ENCODE results near the gene KCNJ6. TPM values are rescaled to one million over a fixed set of nuclear protein-coding genes. Genes with fewer than 3 reads are reported as not detected.

Gene KCNJ6
- total and polyA plus RNA-seq, 4 experiments from 2014 or later: not detected

- Mint-ChIP-seq H3K27me3 (peaks cover 11 to 17% of the 10 kb centered on the region in 2 donors), H3K9me3 (peaks cover 0 to 2% (median 0%) of the 10 kb centered on the region in 8 donors), H3K36me3 (no peaks in the 10 kb centered on the region), H3K4me3 (no peak overlapping the region), H3K4me1 (no peaks in the 10 kb centered on the region), H3K27ac (no peak overlapping the region)
- no peak overlapping the region for H3K27ac ChIP-seq (ENCODE audit: low read depth, low read length)
- ChIA-PET CTCF (ENCODE audit: partially characterized antibody) (interaction anchor here (1.6 kb wide), 1 partner anchor 38 kb away, joined by 3 read pairs; no protein-coding TSS in a partner anchor), POLR2A (ENCODE audit: partially characterized antibody) (no interaction called here)
- no peaks in the 10 kb centered on the region for H3K36me3 ChIP-seq (ENCODE audit: insufficient read depth, low read length)
- intact Hi-C loops (cut with micrococcal nuclease): no loop called here
- no peaks in the 10 kb centered on the region for H3K9me3 ChIP-seq (ENCODE audit: control insufficient read depth in 1 of 2, low read length in 2 of 2)
- no peak for DNase-seq
- H3K4me1 ChIP-seq (ENCODE audit: insufficient read depth, low read length): no peaks in the 10 kb centered on the region
- H3K4me3 ChIP-seq (ENCODE audit: low read length in 2 of 2): no peak overlapping the region
- H3K27me3 ChIP-seq (ENCODE audit: insufficient read depth, low read length): no peaks in the 10 kb centered on the region
These were observed 314.3 kb downstream of the KCNJ6 start for GRCh38 chr21:37601915-37602314.

GRCh38 chr21:37601027-37601426 lies 315.2 kb downstream of the KCNJ6 start:
- no peak for DNase-seq
- Histone ChIP-seq H3K27ac (ENCODE audit: low read depth, low read length) (no peak overlapping the region), H3K36me3 (ENCODE audit: insufficient read depth, low read length) (no peaks in the 10 kb centered on the region), H3K4me3 (ENCODE audit: low read length in 2 of 2) (no peak overlapping the region), H3K27me3 (ENCODE audit: insufficient read depth, low read length) (no peaks in the 10 kb centered on the region), H3K4me1 (ENCODE audit: insufficient read depth, low read length) (no peaks in the 10 kb centered on the region), H3K9me3 (ENCODE audit: control insufficient read depth in 1 of 2, low read length in 2 of 2) (no peaks in the 10 kb centered on the region)
- H3K36me3 Mint-ChIP-seq: no peaks in the 10 kb centered on the region
- peaks cover 2 to 8% of the 10 kb centered on the region in 2 donors for H3K27me3 Mint-ChIP-seq
- POLR2A ChIA-PET (ENCODE audit: partially characterized antibody): no interaction called here
- no peak overlapping the region for H3K4me3 Mint-ChIP-seq
- CTCF ChIA-PET (ENCODE audit: partially characterized antibody): no interaction called here
- no peak overlapping the region for H3K27ac Mint-ChIP-seq
- peaks cover 0 to 2% (median 0%) of the 10 kb centered on the region in 8 donors for H3K9me3 Mint-ChIP-seq
- no peaks in the 10 kb centered on the region for H3K4me1 Mint-ChIP-seq
- intact Hi-C loops (cut with micrococcal nuclease): no loop called here

- H3K27ac Mint-ChIP-seq: no peak overlapping the region
- no peaks in the 10 kb centered on the region for H3K36me3 Mint-ChIP-seq
- H3K27me3 ChIP-seq (ENCODE audit: insufficient read depth, low read length): no peaks in the 10 kb centered on the region
- peaks cover 2 to 9% of the 10 kb centered on the region in 2 donors for H3K27me3 Mint-ChIP-seq
- H3K9me3 ChIP-seq (ENCODE audit: control insufficient read depth in 1 of 2, low read length in 2 of 2): no peaks in the 10 kb centered on the region
- no peaks in the 10 kb centered on the region for H3K36me3 ChIP-seq (ENCODE audit: insufficient read depth, low read length)
- DNase-seq: no peak
- no peaks in the 10 kb centered on the region for H3K4me1 ChIP-seq (ENCODE audit: insufficient read depth, low read length)
- no peak overlapping the region for H3K27ac ChIP-seq (ENCODE audit: low read depth, low read length)
- no peak overlapping the region for H3K4me3 ChIP-seq (ENCODE audit: low read length in 2 of 2)
- H3K4me1 Mint-ChIP-seq: no peaks in the 10 kb centered on the region
- ChIA-PET CTCF (ENCODE audit: partially characterized antibody) (no interaction called here), POLR2A (ENCODE audit: partially characterized antibody) (no interaction called here)
- H3K9me3 Mint-ChIP-seq: peaks cover 0 to 3% (median 0%) of the 10 kb centered on the region in 8 donors
- intact Hi-C loops (cut with micrococcal nuclease): no loop called here
- H3K4me3 Mint-ChIP-seq: no peak overlapping the region
These were observed 320.3 kb downstream of the KCNJ6 start for GRCh38 chr21:37595944-37596343.

GRCh38 chr21:37594472-37594951 lies 321.7 kb downstream of the KCNJ6 start:
- ChIA-PET POLR2A (ENCODE audit: partially characterized antibody) (no interaction called here), CTCF (ENCODE audit: partially characterized antibody) (no interaction called here)
- peaks cover 2 to 9% of the 10 kb centered on the region in 2 donors for H3K27me3 Mint-ChIP-seq
- no peak overlapping the region for H3K27ac ChIP-seq (ENCODE audit: low read depth, low read length)
- DNase-seq: no peak
- H3K9me3 ChIP-seq (ENCODE audit: control insufficient read depth in 1 of 2, low read length in 2 of 2): no peaks in the 10 kb centered on the region
- H3K4me3 Mint-ChIP-seq: no peak overlapping the region
- intact Hi-C loops (cut with micrococcal nuclease): no loop called here
- H3K4me1 ChIP-seq (ENCODE audit: insufficient read depth, low read length): no peaks in the 10 kb centered on the region
- H3K36me3 Mint-ChIP-seq: no peaks in the 10 kb centered on the region
- peaks cover 0 to 3% (median 0%) of the 10 kb centered on the region in 8 donors for H3K9me3 Mint-ChIP-seq
- no peak overlapping the region for H3K27ac Mint-ChIP-seq
- H3K36me3 ChIP-seq (ENCODE audit: insufficient read depth, low read length): no peaks in the 10 kb centered on the region
- H3K27me3 ChIP-seq (ENCODE audit: insufficient read depth, low read length): no peaks in the 10 kb centered on the region
- H3K4me3 ChIP-seq (ENCODE audit: low read length in 2 of 2): no peak overlapping the region
- H3K4me1 Mint-ChIP-seq: no peaks in the 10 kb centered on the region

GRCh38 chr21:37593740-37594471 lies 322.4 kb downstream of the KCNJ6 start:
- Mint-ChIP-seq H3K36me3 (no peaks in the 10 kb centered on the region), H3K27ac (no peak overlapping the region), H3K27me3 (peaks cover 2 to 9% of the 10 kb centered on the region in 2 donors), H3K4me1 (no peaks in the 10 kb centered on the region), H3K4me3 (no peak overlapping the region), H3K9me3 (peaks cover 0 to 3% (median 0%) of the 10 kb centered on the region in 8 donors)
- POLR2A ChIA-PET (ENCODE audit: partially characterized antibody): no interaction called here
- H3K27me3 ChIP-seq (ENCODE audit: insufficient read depth, low read length): no peaks in the 10 kb centered on the region
- intact Hi-C loops (cut with micrococcal nuclease): no loop called here
- H3K36me3 ChIP-seq (ENCODE audit: insufficient read depth, low read length): no peaks in the 10 kb centered on the region
- H3K4me3 ChIP-seq (ENCODE audit: low read length in 2 of 2): no peak overlapping the region
- no peaks in the 10 kb centered on the region for H3K9me3 ChIP-seq (ENCODE audit: control insufficient read depth in 1 of 2, low read length in 2 of 2)
- no peak overlapping the region for H3K27ac ChIP-seq (ENCODE audit: low read depth, low read length)
- CTCF ChIA-PET (ENCODE audit: partially characterized antibody): no interaction called here
- no peak for DNase-seq
- H3K4me1 ChIP-seq (ENCODE audit: insufficient read depth, low read length): no peaks in the 10 kb centered on the region

- ChIA-PET POLR2A (ENCODE audit: partially characterized antibody) (no interaction called here), CTCF (ENCODE audit: partially characterized antibody) (no interaction called here)
- Mint-ChIP-seq H3K4me1 (no peaks in the 10 kb centered on the region), H3K4me3 (no peak overlapping the region), H3K27ac (peak overlapping the region in 2 of 7 donors; percentile 19 to 36), H3K9me3 (peaks cover 0 to 3% (median 0%) of the 10 kb centered on the region in 8 donors), H3K36me3 (no peaks in the 10 kb centered on the region), H3K27me3 (peaks cover 2 to 7% of the 10 kb centered on the region in 2 donors)
- Histone ChIP-seq H3K36me3 (ENCODE audit: insufficient read depth, low read length) (no peaks in the 10 kb centered on the region), H3K27me3 (ENCODE audit: insufficient read depth, low read length) (no peaks in the 10 kb centered on the region), H3K4me1 (ENCODE audit: insufficient read depth, low read length) (no peaks in the 10 kb centered on the region), H3K9me3 (ENCODE audit: control insufficient read depth in 1 of 2, low read length in 2 of 2) (no peaks in the 10 kb centered on the region), H3K4me3 (ENCODE audit: low read length in 2 of 2) (no peak overlapping the region), H3K27ac (ENCODE audit: low read depth, low read length) (no peak overlapping the region)
- intact Hi-C loops (cut with micrococcal nuclease): no loop called here
- DNase-seq: no peak
These were observed 323.2 kb downstream of the KCNJ6 start for GRCh38 chr21:37593015-37593414.

- no peaks in the 10 kb centered on the region for H3K27me3 ChIP-seq (ENCODE audit: insufficient read depth, low read length)
- intact Hi-C loops (cut with micrococcal nuclease): no loop called here
- Mint-ChIP-seq H3K36me3 (no peaks in the 10 kb centered on the region), H3K4me1 (no peaks in the 10 kb centered on the region), H3K27me3 (peaks cover 2 to 6% of the 10 kb centered on the region in 2 donors), H3K9me3 (peaks cover 0 to 3% (median 0%) of the 10 kb centered on the region in 8 donors), H3K27ac (no peak overlapping the region), H3K4me3 (no peak overlapping the region)
- DNase-seq: no peak
- no peaks in the 10 kb centered on the region for H3K36me3 ChIP-seq (ENCODE audit: insufficient read depth, low read length)
- no peaks in the 10 kb centered on the region for H3K4me1 ChIP-seq (ENCODE audit: insufficient read depth, low read length)
- H3K4me3 ChIP-seq (ENCODE audit: low read length in 2 of 2): no peak overlapping the region
- CTCF ChIA-PET (ENCODE audit: partially characterized antibody): no interaction called here
- no peak overlapping the region for H3K27ac ChIP-seq (ENCODE audit: low read depth, low read length)
- no peaks in the 10 kb centered on the region for H3K9me3 ChIP-seq (ENCODE audit: control insufficient read depth in 1 of 2, low read length in 2 of 2)
- POLR2A ChIA-PET (ENCODE audit: partially characterized antibody): no interaction called here
These were observed 323.8 kb downstream of the KCNJ6 start for GRCh38 chr21:37592496-37592895.

Measured in CD4-positive, alpha-beta memory T cell (primary cell).